Glutamatergic neuron (in vitro differentiated cells): ENCODE data around the gene TPGS1. TPM values are rescaled to one million over a fixed set of nuclear protein-coding genes. Genes with fewer than 3 reads are reported as not detected.

Experiments
- DNase-seq: peaks from one replicate; pipeline ENCODE4 v3.0.0; 2022
- H3K27ac Mint-ChIP-seq: one replicate; pipeline ENCODE4 v1.8.0; 2020; ENCODE audit warnings: mild to moderate bottlenecking, mixed read lengths, inconsistent platforms; ENCODE audit not compliant: unreplicated experiment
- H3K27me3 Mint-ChIP-seq: one replicate; pipeline ENCODE4 v1.8.0; 2020; ENCODE audit warnings: mild to moderate bottlenecking, moderate library complexity, mixed read lengths, inconsistent platforms; ENCODE audit not compliant: unreplicated experiment
- H3K36me3 Mint-ChIP-seq: one replicate; pipeline ENCODE4 v1.8.0; 2020; ENCODE audit warnings: mild to moderate bottlenecking, mixed read lengths, inconsistent platforms; ENCODE audit not compliant: unreplicated experiment
- H3K4me1 Mint-ChIP-seq: one replicate; pipeline ENCODE4 v1.8.0; 2020; ENCODE audit warnings: mild to moderate bottlenecking, low read depth, mixed read lengths, inconsistent platforms; ENCODE audit not compliant: unreplicated experiment
- H3K4me3 Mint-ChIP-seq: one replicate; pipeline ENCODE4 v1.8.0; 2020; ENCODE audit warnings: mild to moderate bottlenecking, mixed read lengths, inconsistent platforms; ENCODE audit not compliant: unreplicated experiment
- H3K9me3 Mint-ChIP-seq: one replicate; pipeline ENCODE4 v1.8.0; 2020; ENCODE audit warnings: mild to moderate bottlenecking, moderate library complexity, mixed read lengths, inconsistent platforms; ENCODE audit not compliant: unreplicated experiment
- total RNA-seq: library from RNA; stranded (reverse); fragmentation: NEBNext Ultra II Directional; extraction: Animal tissue kit (Norgen Biotek cat#: 25700); gene quantifications from one replicate; pipeline ENCODE4 v1.2.1, GENCODE V29; 2021; ENCODE audit not compliant: unreplicated experiment
- TF ChIP-seq, protein P1 (sequence below): fragments of 200-600 bp; sonication (generic); IDR thresholded peaks from one replicate; pipeline ENCODE4 v1.5.0; 2021; ENCODE audit not compliant: partially characterized antibody, unreplicated experiment

Gene TPGS1
- total RNA-seq, 1 donor from 2014 or later: 20.0 TPM

DNA sequence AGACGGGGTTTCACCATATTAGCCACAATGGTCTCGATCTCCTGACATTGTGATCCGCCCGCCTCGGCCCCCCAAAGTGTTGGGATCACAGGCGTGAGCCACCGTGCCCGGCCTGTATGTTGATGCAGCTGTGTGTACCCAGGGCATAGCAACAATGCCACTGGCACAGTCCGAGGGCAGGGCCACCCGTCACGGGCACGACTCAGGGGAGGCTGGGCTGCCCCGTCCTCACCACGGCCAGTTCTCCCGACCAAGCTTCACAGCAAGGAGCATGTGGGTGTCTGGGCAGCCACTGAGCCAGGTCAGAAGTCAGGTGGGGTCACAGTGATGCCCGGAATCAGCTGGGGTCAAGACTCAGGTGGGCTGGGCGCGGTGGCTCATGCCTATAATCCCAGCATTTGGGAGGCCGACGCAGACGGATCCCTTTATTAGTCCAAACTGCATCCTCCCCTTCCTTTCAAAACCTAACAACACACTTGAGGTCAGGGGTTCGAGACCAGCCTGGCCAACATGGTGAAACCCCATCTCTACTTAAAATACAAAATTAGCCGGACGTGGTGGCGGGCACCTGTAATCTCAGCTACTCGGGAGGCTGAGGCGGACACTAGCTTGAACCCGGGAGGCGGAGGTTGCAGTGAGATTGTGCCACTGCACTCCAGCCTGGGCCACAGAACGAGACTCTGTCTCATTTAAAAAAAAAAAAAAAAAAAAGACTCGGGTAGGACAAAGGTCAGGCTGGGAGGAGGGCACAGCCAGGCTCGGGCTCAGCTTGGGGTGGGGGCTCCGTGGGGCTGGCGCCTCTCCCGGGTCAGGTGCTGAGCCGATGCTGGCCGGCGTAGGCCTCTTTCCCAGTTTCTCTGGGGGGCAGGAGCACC lies 23.1 kb downstream of the TPGS1 start:
- peaks cover 4% of the 10 kb centered on the region for H3K9me3 Mint-ChIP-seq
- H3K4me1 Mint-ChIP-seq: no peaks in the 10 kb centered on the region
- TF ChIP-seq, protein P1, sequence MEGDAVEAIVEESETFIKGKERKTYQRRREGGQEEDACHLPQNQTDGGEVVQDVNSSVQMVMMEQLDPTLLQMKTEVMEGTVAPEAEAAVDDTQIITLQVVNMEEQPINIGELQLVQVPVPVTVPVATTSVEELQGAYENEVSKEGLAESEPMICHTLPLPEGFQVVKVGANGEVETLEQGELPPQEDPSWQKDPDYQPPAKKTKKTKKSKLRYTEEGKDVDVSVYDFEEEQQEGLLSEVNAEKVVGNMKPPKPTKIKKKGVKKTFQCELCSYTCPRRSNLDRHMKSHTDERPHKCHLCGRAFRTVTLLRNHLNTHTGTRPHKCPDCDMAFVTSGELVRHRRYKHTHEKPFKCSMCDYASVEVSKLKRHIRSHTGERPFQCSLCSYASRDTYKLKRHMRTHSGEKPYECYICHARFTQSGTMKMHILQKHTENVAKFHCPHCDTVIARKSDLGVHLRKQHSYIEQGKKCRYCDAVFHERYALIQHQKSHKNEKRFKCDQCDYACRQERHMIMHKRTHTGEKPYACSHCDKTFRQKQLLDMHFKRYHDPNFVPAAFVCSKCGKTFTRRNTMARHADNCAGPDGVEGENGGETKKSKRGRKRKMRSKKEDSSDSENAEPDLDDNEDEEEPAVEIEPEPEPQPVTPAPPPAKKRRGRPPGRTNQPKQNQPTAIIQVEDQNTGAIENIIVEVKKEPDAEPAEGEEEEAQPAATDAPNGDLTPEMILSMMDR: no peak
- DNase-seq: no peak
- peaks cover 10% of the 10 kb centered on the region for H3K27me3 Mint-ChIP-seq
- peak overlapping the region; percentile 83 for H3K4me3 Mint-ChIP-seq
- H3K27ac Mint-ChIP-seq: peak overlapping the region; percentile 72
- H3K36me3 Mint-ChIP-seq: no peaks in the 10 kb centered on the region

DNA sequence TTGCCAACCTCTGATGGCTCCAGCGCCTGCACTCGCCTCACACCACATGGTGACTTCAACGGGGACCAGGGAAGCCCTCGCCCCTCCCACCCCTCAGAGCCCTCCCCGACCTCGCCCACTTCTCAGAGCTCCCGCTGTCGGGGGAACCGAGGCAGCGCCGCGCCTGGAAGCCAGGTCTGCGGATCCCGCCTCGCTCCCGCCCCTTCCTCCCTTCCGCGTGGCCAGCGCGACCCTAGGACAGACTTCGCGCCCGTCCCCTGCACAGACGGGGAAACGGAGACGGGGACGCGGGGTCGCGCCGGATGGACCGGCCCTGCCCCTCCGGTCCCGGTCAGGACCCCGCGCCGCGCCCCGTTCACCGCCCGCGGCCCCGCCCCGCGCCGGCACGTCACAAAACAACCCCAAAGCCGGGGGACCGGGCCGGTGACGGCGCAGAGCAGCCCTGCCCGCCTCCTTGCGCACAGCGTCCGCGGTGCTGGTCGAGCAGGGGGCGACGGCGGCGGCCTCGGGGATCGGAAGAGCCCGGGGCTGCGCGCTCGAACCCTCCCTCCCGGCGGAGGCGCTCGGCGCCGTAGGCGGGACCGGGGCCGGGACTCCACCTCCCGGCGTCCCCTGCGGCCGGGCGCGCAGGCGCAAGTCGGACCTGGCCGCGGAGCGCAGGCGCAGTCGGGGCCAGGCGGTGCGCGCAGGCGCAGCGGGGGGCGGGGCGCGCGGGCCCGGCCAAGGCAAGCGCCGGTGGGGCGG lies 23.9 kb downstream of the TPGS1 start:
- peak; percentile 91 for DNase-seq
- H3K4me1 Mint-ChIP-seq: no peaks in the 10 kb centered on the region
- TF ChIP-seq, protein P1: no peak
- peaks cover 10% of the 10 kb centered on the region for H3K27me3 Mint-ChIP-seq
- peaks cover 4% of the 10 kb centered on the region for H3K9me3 Mint-ChIP-seq
- no peaks in the 10 kb centered on the region for H3K36me3 Mint-ChIP-seq
- peak overlapping the region; percentile 83 for H3K4me3 Mint-ChIP-seq
- H3K27ac Mint-ChIP-seq: peak overlapping the region; percentile 72

DNA sequence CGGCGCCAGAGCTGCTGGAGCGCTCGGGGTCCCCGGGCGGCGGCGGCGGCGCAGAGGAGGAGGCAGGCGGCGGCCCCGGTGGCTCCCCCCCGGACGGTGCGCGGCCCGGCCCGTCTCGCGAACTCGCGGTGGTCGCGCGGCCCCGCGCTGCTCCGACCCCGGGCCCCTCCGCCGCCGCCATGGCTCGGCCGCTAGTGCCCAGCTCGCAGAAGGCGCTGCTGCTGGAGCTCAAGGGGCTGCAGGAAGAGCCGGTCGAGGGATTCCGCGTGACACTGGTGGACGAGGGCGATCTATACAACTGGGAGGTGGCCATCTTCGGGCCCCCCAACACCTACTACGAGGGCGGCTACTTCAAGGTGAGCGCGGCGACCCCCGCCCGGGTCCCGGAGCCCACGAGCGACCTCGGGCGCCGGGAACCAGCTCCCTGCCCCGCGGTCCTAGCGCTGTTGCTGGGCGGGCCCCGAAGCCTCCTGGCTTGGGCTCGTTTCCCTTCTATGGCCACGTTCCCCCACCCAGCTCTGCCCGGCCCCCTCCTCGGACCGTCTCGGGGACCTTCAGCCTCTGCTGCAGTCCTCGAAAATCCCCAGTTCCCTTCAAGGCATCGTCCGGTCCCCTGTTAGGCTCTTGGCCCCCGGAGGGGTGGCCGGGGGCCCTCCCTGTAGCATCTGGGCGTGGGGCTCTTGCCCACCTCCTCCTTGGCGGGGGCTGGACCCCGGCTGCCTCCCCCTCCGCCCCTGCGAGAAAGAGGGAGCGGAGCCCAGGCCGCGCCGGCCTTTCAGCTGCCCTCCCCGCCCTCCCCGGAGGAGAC lies 24.7 kb downstream of the TPGS1 start, which contains the start of gene CDC34:
Gene CDC34, plus strand, starts transcription at position 8 of the 808 bp plus-strand sequence. Its CDS starts 172 bp downstream, at position 180.
- DNase-seq: no peak
- H3K4me3 Mint-ChIP-seq: peak within 1 kb of the TSS; percentile 90
- H3K9me3 Mint-ChIP-seq: peaks cover 4% of the 10 kb centered on the region
- peak within 1 kb of the TSS; percentile 72 for H3K27ac Mint-ChIP-seq
- H3K4me1 Mint-ChIP-seq: no peaks in the 10 kb centered on the region
- no peaks in the 10 kb centered on the region for H3K36me3 Mint-ChIP-seq
- TF ChIP-seq, protein P1: no peak
- peaks cover 10% of the 10 kb centered on the region for H3K27me3 Mint-ChIP-seq

DNA sequence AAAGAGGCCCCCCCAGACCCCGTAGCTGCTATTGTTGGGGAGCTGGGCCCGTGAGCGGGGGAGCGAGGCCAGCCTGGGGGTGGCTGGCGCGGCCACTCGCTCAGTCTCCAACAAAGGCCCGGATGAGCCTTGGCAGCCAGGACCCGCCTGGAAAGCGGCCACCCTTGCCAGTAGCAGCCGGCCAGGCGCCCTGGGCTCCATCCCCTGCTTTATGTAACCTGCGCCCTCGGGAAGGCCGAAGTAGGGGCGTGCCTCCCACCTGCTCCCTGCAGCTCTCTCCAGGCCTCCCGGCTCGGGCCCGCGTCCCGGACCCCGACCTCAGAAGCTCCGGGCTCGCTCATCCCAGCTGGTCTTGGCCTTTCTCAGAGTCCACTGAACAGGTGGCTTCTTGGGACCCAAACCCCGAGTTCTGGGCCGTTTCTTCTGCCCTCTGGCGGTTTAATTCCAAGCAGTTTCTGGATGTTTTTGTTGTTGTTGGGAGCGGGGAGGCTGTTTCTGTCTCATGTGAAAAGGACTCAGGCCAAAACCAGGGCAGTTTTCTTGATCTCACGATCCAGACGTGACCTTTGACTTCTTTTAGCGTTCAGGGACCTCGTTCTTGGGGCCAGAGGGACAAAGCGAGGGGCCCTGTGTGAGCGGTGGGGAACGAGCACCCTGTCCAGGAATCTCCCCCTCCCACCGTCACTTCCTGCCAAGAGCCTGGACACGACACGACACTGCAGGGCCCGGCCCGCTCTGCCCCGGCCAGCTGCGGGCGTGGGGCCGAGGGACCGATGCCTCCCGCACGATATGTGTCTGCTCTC lies 25.5 kb downstream of the TPGS1 start:
- Mint-ChIP-seq H3K36me3 (no peaks in the 10 kb centered on the region), H3K27ac (peak overlapping the region; percentile 91), H3K4me3 (peak overlapping the region; percentile 90), H3K9me3 (peaks cover 4% of the 10 kb centered on the region), H3K27me3 (peaks cover 8% of the 10 kb centered on the region), H3K4me1 (no peaks in the 10 kb centered on the region)
- peak; percentile 55 for DNase-seq
- TF ChIP-seq, protein P1: peak; percentile 47
